KBM-7 (cell line): Measurements from ENCODE around the gene ACSF2.

Experiments
- DNase-seq: peaks from one replicate; pipeline ENCODE4 v3.0.0-alpha.2; 2015
- in situ Hi-C: fragments of 300-500 bp; cut with MboI; formaldehyde crosslinking; loops from 2 replicates; pipeline ENCODE4 v1.14.3; 2020; ENCODE audit warnings: low sequenced_read_pairs, low pct_unique_long_range_greater_than_20kb, mixed read lengths

ACSF2 gene

DNA sequence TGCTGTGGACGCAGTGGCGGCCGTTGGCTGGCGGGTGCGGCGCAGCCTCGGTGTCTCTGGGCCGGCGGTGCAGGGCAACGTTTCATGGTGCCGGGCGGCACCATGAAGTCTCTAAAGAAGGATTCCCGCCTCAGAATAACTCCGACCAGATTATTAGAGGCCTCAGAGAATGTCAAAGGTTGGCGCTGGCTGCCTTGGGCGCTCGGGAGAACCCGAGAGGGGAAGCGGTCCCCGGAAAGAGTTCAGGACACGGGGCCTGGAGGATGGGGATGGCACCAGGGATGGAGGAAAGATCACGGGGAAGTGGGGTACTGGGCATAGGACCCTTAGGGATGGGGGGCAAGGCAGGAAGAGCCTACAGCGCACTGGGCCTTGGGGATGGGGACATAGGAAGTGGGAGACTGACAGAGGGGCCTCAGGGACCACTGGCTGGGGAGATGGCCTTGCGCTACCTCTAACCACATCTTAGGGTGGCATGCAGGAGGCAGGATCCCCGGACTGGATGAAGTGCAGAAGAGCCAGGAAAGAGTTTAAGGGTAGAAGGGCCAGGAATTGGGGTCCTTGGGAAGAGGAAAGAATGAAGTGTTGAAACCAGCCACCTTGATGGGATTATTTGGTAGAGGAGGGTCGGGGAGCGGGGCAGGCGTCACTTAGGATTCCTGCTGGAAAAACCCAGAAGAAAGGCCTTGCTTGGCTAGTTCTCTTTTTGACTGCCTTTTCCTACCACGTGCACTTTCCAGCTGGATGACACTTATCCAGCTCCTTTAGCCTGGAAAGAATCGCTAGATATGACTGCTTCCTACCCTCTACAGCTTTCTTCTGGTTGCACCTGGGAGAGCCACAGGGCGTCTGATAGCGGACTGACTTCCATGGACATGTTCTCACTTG is 82.8 kb downstream of the ACSF2 start:
- in situ Hi-C loops = no loop called here

DNA sequence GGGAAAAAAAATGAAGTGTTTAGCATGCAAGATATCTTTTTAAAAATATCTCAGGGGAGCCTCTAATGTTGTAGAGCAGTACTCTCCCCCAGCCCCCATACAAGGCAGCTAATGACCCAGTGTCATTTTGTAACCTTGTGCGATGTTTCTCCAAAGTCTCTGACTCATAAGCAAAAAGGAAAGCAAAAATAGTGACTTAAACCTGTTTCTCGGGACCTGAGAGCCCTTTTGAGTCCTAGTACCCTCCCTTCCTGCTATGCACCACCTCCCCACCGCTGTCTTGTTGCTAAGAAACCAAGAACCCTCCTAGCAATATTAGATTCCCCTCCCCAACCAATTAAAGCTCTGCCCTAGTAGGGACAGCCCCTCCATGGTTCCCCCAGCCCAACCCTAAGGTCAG is 85.0 kb downstream of the ACSF2 start:
- DNase-seq = no peak
- in situ Hi-C loops = no loop called here

More for the DNA sequence above, 82.8 kb downstream of the ACSF2 start:
- no peak for DNase-seq

DNA sequence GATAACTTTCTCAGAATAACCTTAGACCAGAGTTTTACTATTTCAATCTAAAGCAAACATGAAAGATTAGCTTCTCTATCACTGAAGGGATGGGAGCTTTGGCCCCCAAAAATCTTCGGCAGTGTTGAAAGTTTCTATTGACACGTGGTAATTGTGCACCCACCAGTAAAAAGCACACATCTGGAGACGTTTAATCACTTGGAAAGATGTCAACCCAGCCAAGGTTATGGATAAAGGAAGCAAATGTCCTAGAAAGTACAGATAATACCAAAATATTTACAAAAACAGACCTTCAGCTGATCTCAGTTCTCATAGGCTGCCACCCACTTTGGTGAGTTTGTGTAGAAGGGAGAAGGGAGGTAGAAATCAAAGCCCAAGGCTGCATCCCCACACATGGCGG is 87.5 kb downstream of the ACSF2 start:
- in situ Hi-C loops = no loop called here
- no peak for DNase-seq

DNA sequence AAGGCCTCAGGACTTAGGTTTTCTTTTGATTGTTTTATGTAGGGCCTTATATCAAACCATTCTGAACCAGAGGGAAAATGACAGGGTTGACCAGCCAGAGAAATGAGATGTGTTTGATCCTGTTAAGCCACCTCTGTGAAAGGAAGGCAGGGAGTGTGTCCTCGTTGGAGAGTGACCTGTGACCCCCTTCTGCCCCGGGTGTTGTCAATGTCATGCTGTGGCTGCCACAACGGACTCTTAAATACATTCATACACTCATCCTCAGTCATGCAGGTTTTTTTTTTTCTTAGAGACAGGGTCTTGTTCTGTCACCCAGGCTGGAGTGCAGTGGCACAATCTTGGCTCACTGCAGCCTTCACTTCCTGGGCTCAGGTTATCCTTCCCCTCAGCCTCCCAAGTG is 88.4 kb downstream of the ACSF2 start:
- no peak for DNase-seq

DNA sequence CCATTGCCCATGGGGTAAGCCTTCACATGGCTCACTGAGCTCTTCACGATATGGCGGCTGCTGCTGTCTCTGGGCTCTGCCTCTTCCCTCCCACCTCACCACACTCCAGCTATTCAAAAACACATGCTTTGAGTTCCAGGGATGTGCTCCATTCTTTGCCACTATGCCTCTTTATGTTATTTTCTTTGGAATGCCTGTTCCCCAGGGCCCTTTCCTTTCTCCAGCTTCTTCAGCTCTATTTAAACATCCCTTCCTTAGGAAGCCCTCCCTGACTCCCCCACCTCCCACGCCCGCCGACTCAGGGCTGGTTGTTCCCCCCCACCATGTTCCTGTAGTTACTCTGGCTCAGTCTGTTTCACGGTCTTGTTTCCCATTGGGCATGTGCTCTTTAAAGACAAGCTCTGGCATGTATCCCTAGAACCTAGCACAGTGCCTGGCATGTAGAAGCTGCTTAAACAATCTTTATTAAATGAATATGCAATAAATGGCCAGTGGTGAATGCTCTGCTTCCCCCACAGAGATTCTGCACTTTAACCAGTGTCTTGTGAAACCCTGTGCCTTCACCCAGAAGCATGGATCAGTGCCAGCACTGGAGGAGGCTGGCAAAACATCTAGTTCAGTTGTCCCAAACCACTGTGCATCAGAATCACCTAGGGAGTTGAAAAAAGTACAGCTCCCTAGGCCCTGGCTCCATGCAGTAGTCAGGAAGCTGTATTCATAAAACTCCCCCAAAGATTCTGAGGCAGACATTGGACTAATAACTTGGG is 89.1 kb downstream of the ACSF2 start:
- no peak for DNase-seq
- in situ Hi-C loops = no loop called here

More for the DNA sequence above, 88.4 kb downstream of the ACSF2 start:
- in situ Hi-C loops = no loop called here

DNA sequence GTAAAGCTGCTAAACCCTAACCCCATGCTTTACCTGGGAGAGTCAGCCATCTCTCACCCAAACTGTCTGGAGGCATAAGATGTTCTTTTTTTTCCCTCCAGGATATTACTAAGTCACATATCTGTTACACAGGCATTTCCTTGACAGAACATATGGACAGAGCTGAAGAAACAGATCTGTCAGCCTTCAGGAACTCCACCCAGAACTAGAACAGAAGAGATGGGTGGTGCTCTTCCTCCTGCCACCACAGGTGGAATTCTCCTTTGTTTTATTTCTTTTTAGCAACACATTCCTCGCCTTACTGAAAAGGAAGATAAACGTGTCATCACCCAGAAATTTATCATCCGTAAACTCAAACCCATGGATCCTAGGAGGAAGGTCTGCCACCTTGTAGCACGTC is 91.0 kb downstream of the ACSF2 start:
- in situ Hi-C loops = no loop called here
- no peak for DNase-seq

DNA sequence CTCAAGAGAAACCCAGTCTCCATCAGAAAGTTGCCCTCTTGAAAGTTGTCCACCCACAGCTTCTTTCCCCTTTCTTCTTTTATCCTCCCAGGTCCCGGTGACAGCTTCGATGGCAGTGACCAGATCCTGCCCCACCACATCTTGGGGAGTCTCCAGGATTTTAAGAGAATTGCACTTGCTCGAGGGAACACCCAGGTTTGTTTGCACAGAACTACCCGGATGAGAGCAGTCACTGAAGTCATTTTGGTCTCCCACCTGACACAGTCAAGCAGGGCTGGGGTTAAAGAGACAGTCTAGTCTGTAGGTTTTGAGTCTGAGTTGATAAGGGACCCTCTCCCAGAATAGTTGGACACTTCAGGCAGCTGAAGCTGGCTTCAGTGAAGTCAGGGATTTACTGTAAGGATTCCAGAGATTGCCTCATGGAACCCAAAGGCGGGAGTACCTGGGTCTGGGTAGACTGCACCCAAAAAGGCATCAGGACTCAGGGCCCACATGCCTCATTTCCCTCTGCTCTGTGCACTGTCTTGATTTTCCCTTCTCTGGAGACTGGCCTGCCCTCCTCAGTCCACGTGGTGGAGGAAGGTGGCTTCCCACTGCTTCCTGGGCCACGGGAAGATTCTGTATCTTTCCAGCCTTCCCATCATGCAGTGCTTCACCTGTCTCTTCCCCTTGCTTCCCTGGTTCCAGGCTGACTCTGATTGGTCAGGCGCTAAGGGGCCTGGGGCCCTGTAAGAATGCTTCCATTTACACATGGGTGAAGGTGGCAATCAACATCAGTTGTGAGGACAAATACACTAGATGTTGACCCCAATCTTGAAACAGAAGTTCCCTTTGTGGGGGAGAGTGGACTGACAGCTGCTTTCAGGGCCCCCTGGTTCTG is 91.7 kb downstream of the ACSF2 start:
- no peak for DNase-seq
- in situ Hi-C loops = no loop called here

DNA sequence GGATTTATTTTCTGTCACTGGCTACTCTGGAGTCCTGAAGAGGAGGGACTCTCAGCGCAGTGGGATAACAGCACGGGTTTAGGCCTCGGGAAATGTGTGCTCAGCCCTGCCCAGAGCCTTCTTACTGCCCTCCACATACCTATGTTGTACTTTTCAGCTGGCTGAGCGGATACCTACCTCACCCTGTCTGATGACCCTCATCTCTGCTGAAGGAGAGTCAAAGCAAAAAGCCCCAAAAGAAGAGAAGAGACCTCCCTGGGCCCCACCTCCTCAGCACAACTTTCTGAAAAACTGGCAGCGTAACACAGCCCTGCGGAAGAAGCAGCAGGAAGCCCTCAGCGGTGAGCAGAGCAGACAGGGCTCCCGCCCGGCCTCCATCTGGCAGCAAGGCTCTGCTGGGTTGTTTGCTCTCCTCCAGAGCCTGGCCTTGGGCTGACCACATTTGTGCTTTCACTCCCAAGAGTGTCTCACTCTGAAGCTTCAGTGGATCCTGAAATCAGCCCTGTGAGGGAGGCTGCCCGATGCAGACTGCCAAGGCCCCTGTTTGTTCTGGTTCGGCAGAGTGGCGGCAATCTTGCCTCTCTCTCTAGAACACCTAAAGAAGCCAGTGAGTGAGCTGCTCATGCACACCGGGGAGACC is 92.5 kb downstream of the ACSF2 start:
- in situ Hi-C loops = no loop called here
- no peak for DNase-seq

DNA sequence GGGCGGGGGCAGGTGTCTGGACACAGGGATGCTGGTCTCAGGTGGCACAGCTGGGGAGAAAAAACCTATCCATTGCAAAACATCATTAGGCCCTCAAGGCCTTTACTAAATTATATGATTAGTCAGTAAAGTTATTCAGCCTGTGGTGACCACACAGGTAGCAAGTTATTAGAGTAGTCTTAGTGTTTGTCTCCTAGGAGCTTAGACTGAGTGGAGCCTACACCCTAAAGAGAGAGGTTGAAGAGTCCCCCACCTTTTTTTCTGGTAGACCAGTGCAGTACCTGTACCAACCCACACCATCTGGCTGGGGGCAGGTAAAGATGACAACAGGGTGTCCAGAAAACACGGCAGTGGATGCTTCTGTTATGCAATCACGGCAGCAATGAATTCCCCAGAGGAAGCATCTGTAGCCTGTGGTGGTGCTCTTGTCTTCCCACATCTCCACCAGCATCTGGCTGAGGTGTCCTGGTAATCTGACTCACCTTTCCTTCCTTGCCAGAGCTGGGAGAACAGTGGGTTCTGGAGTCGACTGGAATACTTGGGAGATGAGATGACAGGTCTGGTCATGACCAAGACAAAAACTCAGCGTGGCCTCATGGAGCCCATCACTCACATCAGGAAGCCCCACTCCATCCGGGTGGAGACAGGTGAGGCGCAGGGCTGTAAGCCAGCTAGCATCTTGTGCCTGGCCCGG is 93.3 kb downstream of the ACSF2 start:
- in situ Hi-C loops = no loop called here
- DNase-seq = no peak

DNA sequence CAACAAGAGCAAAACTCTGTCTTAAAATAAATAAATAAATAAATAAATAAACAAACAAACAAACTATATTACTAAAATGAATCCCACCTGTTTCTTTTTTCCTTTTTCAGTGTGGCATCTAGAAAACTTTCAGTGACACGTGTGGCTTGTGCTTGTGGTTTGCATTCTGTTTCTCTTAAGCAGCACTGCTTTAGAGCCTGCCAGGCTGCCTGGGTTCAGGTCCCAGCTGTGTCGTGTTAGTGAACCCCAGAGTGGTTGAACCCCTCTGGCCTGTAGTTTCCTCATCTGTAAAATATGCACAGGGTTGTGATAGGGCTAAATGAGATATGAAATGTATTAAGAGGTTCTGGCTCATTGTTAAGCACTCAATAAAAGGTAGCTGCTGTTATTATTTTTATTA is 94.5 kb downstream of the ACSF2 start:
- DNase-seq = no peak
- in situ Hi-C loops = no loop called here

DNA sequence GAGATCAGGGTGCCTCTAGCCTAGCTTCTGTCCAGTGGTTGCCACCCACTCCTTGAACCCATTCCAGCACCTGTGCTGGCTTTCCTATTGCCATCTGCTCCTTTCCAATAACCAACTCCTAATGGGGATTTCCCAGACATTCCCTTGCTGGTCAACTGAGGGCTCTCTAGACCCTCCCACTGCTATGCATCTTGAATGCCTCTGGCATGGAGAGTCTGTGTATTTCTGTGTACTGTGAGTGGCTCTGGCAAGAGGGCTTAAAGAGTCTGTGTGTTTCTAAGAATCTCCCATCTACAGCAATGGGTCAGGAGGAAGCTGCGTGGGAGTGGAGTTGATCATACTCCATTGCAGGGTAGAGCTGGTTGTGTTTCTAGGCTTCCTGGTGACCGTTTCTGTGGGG is 95.5 kb downstream of the ACSF2 start:
- no peak for DNase-seq
- in situ Hi-C loops = no loop called here

DNA sequence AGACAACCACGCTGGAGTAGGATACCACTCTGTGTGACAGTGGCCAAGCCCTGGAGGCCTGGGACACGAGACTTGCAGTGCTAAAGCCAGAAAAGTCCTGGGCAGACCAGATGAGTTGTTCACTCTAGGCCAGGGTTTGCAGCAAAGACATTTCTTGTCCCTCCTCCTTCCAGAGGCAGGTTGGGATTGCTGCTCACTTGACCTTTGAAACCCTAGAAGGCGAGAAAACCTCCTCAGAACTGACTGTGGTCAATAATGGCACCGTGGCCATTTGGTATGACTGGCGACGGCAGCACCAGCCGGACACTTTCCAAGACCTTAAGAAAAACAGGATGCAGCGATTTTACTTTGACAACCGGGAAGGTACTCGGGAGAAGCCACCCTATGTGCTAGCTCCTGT is 96.7 kb downstream of the ACSF2 start:
- in situ Hi-C loops = no loop called here
- no peak for DNase-seq

DNA sequence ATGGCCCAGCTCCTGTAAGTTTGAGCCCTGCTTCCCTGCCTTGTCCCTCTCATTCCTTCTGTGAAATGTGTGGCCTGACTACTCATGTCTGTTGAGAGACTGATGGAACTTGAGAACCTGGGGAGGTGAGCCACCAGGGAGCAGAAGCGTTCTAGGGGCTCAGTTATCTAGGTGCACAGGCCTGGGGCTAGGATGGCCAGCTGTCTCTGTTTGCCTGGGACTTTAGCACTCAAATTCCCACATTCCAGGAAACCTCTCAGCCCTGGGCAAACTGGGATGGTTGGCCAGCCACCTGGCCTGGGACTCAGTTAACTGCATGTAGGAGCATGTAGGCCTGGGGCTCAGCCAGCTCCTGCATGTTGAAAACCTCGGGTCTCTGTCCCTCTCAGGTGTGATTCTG is 97.2 kb downstream of the ACSF2 start:
- DNase-seq = no peak
- in situ Hi-C loops = no loop called here
